Left ventricle myocardium superior (tissue), 1 donor: Measurements from ENCODE around the gene SBSN. TPM values are rescaled to one million over a fixed set of nuclear protein-coding genes. Genes with fewer than 3 reads are reported as not detected.

Experiments used
- ATAC-seq: fragments of 200-7000 bp; cut with Tn5 transposase; one replicate; pipeline ENCODE4 v1.9.1; 2020; ENCODE audit warnings: mild to moderate bottlenecking, moderate library complexity
- DNase-seq: peaks from one replicate; pipeline ENCODE4 v3.0.0-alpha.2; 2020
- intact Hi-C: fragments of 100-400 bp; cut with micrococcal nuclease; formaldehyde crosslinking; loops from one replicate; pipeline ENCODE4 v1.11.0; 2022
- long read RNA-seq: library from polyadenylated mRNA; unstranded; transcript quantifications from one replicate; pipeline ENCODE4 v2.0.0, GENCODE V29; 2021
- total RNA-seq: library from RNA; stranded (reverse); fragmentation: NEBNext Ultra II Directional; extraction: Animal tissue kit (Norgen Biotek cat#: 25700); gene quantifications from one replicate; pipeline ENCODE4 v1.2.1, GENCODE V29; 2021
- donor health status: DM: no; HTN: yes; CAD: no; lungs with severe emphysema.

Gene SBSN, protein sequence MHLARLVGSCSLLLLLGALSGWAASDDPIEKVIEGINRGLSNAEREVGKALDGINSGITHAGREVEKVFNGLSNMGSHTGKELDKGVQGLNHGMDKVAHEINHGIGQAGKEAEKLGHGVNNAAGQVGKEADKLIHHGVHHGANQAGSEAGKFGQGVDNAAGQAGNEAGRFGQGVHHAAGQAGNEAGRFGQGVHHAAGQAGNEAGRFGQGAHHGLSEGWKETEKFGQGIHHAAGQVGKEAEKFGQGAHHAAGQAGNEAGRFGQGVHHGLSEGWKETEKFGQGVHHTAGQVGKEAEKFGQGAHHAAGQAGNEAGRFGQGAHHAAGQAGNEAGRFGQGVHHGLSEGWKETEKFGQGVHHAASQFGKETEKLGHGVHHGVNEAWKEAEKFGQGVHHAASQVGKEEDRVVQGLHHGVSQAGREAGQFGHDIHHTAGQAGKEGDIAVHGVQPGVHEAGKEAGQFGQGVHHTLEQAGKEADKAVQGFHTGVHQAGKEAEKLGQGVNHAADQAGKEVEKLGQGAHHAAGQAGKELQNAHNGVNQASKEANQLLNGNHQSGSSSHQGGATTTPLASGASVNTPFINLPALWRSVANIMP
- not detected for total RNA-seq
- long read RNA-seq: 0 reads

DNA sequence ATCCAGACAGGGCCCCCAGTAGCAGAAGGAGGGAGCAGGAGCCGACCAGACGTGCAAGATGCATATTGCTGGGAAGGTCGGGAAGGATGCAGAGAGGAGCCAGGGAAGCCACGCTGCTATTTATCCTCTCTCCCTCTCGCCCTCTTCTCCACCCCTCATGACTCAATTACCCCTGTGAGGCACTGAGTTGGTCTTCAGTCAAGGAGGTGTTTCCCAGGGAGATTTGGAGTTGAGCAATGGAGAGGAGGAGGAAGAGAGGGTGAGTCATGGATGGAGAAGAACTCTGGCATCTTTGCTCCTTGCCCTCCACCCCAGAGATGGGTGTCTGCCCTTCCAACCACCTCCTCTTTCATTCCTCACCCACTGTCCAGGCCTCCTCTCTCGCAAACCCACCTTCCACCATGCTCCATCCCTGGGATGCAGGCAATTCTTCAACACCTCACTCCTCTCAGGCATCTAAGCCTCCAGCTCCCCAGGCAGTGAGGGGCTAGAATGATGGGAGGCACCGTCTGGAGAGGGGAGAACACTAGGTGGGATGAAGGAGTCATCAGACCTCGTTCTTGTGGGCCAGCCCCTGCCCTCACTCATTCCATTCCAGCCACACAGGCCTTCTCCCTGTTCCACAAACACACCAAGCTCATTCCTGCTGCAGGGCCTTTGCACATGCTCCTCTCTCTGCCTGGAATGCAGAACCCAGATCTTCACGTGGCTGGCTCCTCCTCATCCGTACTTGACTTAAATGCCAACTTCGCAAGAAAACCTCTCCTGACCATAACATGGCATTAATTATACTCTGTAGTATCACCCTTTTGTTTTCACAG lies at the start of gene SBSN:
Gene SBSN, minus strand, starts transcription at position 94 of the 821 bp plus-strand sequence. Its CDS starts 30 bp downstream, at position 64.
- intact Hi-C loops: no loop called here
- ATAC-seq (no peak), DNase-seq (no peak)

DNA sequence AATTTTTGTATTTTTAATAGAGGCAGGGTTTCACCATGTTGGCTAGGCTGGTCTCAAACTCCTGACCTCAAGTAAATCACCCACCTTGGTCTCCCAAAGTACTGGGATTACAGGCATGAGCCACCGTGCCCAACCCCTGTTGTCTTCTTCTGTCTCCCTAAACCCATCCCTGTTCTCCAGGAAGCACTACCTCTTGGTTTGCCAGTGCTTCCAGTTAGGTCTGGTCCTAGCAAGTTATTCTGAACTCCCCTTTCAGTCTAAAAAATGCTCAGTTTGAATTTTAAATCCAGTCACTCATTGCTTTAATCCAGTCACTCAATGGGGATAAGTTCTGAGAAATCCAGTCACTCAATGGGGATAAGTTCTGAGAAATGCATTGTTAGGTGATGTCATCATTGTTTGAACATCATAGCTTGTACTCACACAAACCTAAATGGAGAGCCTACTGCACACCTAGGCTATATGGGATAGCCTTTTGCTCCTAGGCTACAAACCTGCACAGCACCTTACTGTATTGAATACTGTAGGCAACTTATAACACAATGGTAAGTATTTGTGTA lies 43.4 kb upstream of the SBSN start:
- intact Hi-C loops: no loop called here
- DNase-seq (no peak), ATAC-seq (no peak)

DNA sequence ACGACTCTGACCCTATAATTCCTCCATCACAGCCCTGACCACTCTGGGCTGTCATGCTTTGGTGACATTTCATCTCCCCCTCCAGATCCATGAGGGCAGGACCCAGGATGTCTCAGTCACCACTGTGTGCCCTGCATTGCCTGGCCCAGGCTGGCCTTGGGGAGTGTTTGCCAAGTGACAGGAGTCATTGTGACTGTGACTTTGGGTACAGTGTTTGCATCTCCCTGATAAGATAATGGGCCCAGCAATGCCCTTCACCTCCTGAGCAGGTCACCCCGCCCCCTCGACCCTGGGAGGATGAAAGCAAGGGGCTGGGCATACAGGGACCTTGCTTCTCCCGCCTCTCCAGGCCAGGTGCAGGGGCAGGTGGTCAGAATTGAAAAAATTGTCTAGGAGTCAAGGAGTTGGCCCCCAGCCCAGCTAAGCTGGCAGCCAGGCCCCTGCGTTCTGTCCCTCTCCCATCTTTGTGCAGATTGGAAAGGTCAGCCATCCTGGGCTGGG lies 41.2 kb upstream of the SBSN start:
- intact Hi-C loops: no loop called here
- ATAC-seq (no peak), DNase-seq (no peak)

- ATAC-seq: no peak
- intact Hi-C loops: no loop called here
- DNase-seq: no peak
Measured at GRCh38 chr19:35566738-35567137, 38.6 kb upstream of the SBSN start.

DNA sequence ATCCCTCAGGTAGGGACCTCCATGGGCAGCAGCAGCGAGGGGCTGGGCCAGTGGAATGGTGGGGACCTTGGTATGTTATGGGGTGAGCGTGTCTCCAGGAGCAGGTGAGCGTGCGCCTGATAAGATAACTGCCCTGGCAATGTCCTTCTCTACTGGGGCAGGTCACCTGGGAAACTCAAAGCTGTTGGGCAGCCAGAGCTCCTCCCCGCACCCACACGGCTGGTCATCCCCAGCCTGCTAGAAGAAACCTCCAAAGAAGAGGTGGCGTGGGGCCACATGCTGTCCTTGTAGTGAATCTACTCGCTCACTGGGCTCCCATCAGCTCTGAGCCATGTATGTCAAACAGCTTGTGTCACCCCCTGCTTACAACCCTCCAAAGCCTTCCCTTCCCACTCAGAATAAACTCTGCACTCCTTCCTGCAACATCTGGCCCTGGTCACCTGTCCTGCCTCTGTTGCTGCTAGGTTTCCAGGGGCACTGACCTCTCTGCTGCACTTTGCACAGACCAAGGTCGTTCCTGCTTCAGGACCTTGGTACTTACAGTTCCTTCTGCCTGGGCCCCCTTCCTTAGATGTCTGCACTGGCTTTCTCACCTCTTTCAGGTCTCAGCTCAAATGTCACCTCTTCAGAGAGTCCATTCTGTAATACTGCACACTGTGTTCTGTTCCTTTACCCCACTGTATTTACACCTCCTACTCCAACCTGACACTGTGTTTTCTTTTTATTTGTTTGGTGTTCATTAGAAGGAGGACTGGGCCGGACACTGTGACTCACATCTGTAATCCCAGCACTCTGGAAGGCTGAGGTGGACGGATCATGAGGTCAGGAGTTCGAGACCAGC lies 37.1 kb upstream of the SBSN start:
- ATAC-seq (no peak), DNase-seq (no peak)
- intact Hi-C loops: no loop called here

- no peak for DNase-seq
- intact Hi-C loops: no loop called here
- no peak for ATAC-seq
Measured at GRCh38 chr19:35563207-35563829, 35.2 kb upstream of the SBSN start, which contains the start of gene ATP4A. ATP4A (minus strand) TSS chr19:35563658; CDS start chr19:35563629, 29 bp downstream.

GRCh38 chr19:35562776-35563175 lies 34.7 kb upstream of the SBSN start:
- ATAC-seq: no peak
- intact Hi-C loops: no loop called here

DNA sequence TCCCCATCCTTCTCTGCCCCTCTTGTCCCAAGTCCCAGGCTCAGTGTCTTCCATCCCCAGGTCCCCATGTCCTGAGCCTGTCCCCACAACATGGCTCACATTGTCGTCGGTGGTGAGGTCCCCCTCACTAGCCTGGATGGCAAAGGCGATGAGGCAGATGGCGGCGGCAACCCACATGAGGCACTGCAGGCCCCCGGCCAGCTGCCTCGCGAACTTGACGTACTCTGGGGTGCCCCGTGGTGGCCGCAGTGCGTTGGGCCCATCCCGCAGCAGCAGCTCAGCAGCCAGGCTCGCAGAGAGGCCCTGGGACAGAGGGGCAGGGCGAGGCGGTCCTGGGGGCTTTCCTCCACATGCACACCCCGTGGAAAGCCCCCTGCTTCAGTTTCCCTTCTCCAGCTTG lies 34.2 kb upstream of the SBSN start:
- intact Hi-C loops: no loop called here
- DNase-seq (no peak), ATAC-seq (no peak)

More at GRCh38 chr19:35562776-35563175, 34.7 kb upstream of the SBSN start:
- no peak for DNase-seq

GRCh38 chr19:35561436-35561835 lies 33.3 kb upstream of the SBSN start:
- no peak for DNase-seq
- ATAC-seq: no peak
- intact Hi-C loops: no loop called here

DNA sequence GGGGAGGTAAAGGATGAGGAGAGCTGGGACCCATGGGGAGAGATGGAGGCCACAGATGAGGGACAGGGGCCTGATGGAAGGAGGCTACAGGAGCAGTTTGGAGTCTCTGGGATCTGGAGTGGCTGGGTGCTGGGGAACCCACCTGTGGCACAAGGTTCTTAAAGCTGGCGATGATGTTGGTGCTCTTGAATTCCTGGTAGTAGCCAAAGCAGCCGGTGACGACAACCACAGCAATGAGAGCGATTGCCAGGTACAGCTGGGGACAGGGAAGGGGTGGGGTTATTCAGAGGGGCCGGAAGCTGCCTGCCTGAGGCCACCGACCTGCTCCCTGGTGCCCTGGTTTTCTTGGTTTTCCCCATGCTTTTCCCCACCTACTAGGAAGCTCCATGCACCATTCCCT lies 32.6 kb upstream of the SBSN start:
- intact Hi-C loops: no loop called here
- ATAC-seq (no peak), DNase-seq (no peak)

- ATAC-seq: no peak
- intact Hi-C loops: no loop called here
- DNase-seq: no peak
Measured at GRCh38 chr19:35560271-35560670, 32.2 kb upstream of the SBSN start.

GRCh38 chr19:35559781-35560180 lies 31.7 kb upstream of the SBSN start:
- intact Hi-C loops: no loop called here
- no peak for DNase-seq
- ATAC-seq: no peak

GRCh38 chr19:35559281-35559659 lies 31.2 kb upstream of the SBSN start:
- DNase-seq: no peak
- intact Hi-C loops: no loop called here
- no peak for ATAC-seq

DNA sequence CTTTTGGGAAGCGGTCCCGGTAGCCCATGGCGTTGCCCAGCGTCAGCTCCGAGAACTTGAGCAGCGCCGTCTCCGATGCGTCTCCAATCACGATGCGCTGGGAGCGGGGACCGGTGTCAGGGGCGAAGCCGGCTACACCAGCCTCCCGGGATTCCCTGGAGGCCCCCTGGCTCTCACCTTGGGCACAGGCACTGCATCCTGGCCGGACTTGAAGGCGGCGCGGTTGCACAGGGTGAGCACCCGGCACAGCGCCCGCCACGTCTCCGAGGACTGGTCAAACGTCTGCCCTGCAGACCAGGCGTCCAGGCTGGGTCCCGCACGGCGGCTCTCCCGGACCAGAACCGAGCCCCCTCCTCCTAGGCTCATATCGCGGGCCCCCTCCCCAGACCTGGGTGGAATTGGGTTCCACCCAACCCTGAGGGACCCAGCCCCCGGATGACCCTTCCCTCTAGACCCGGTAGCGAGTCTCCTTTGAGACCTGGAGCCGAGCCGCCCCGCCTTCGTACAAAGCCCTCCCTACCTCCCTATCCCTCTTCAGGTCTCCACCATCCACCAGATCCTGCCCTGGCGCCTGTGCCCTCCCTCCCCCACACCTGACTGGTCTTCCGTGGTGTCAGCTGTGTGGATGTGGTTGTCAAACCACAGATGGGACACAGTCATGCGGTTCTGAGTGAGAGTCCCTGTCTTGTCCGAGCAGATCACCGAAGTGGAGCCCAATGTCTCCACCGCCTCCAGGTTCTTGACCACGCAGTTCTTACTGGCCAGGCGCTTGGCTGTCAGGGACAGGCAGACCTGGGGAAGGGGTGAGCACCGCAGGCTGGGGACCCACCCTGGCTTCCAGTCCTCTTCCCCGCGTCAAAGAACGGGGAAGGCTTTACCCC lies 30.5 kb upstream of the SBSN start:
- ATAC-seq: no peak
- DNase-seq: no peak
- intact Hi-C loops: no loop called here

DNA sequence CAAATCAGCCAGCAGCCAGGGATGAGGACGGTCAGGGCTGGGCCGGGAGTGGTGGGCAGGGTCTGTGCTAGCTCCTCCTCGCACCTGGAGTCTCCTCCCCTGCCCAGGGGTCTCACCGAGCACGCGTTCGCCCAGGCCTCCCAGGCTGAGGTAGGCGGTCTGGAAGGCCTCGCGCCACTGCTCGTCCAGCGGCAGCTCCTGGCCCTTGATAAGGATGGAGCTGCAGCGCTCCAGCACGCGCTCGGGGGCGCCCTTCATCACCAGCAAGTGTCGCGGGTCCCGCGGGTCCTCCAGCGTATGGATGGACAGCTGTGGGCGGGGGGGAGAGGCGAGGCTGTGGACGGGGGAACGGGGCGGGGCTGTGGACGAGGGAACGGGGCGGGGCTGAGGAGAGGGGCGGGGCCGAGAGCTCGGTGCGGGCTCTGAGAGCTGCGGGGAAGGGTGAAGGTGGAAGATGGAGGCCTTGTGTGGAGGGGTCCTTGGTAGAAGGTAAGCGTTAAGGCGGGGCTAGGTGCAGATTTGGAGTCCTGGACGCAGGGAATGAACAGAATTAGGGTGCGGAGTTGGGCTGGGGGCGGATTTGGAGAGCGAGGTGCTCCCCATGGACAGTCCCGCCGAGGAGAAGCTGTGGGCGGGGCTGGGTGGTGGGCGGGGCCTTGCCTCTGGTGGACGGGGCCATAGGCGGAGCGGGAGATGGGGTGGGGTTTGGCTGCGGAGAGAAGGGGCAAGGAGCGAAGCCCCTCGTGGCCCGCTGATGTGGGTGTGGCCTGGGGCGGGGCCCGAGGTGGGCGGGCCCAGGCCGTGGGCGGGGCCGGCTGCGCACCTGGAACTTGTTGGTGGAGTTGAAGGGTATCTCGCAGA lies 29.7 kb upstream of the SBSN start:
- ATAC-seq (peak; percentile 84), DNase-seq (peak; percentile 75)
- intact Hi-C loops: no loop called here

GRCh38 chr19:35556846-35557538 lies 28.9 kb upstream of the SBSN start:
- intact Hi-C loops: no loop called here
- ATAC-seq: no peak
- DNase-seq: no peak
